ENCODE measurements around the gene TMEM61.

TMEM61 gene

DNA sequence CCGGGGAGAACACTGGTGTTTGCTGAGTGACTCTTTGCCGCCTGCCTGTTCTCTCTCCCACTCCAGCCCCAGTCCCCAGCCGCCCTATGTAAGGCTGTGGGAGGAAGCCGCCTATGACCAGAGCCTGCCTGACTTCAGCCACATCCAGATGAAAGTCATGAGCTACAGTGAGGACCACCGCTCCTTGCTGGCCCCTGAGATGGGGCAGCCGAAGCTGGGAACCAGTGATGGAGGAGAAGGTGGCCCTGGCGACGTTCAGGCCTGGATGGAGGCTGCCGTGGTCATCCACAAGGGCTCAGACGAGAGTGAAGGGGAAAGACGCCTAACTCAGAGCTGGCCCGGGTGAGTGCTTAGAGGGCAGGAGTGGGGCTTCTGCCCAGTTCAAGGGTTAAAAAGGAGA lies 26.5 kb downstream of the TMEM61 start:
- H3K4me3 ChIP-seq (ENCODE audit: control insufficient read depth, low read depth, low read length) = no peak overlapping the region
- no peak for DNase-seq (ENCODE audit: low read depth)
- TF ChIP-seq, protein P1, sequence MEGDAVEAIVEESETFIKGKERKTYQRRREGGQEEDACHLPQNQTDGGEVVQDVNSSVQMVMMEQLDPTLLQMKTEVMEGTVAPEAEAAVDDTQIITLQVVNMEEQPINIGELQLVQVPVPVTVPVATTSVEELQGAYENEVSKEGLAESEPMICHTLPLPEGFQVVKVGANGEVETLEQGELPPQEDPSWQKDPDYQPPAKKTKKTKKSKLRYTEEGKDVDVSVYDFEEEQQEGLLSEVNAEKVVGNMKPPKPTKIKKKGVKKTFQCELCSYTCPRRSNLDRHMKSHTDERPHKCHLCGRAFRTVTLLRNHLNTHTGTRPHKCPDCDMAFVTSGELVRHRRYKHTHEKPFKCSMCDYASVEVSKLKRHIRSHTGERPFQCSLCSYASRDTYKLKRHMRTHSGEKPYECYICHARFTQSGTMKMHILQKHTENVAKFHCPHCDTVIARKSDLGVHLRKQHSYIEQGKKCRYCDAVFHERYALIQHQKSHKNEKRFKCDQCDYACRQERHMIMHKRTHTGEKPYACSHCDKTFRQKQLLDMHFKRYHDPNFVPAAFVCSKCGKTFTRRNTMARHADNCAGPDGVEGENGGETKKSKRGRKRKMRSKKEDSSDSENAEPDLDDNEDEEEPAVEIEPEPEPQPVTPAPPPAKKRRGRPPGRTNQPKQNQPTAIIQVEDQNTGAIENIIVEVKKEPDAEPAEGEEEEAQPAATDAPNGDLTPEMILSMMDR (conservative IDR thresholded peaks at IDR 0.05; ENCODE audit: control insufficient read depth, insufficient read depth, low read depth, low read length) = no peak

DNA sequence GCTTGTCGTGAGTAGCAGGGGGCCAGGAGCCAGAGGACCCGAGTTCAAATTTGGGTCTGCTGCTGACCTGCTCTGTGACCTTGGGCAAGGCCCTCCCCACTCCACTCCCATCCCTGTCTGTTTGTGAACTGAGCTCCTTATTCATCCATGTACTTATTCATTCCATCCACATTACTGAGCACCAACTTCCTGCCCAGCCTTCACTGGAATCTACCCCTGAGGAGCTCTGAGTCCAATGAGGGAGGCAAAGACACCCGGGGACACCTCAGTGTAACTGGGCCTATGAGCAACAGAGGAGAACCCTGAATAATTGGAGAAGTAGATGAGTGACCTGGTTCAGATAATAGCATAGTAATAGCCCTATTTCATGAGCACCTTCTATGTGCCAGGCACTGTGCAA lies 27.2 kb downstream of the TMEM61 start:
- TF ChIP-seq, protein P1 (conservative IDR thresholded peaks at IDR 0.05; ENCODE audit: control insufficient read depth, insufficient read depth, low read depth, low read length) = no peak
- peak; percentile 52 for DNase-seq (ENCODE audit: low read depth)
- no peak overlapping the region for H3K4me3 ChIP-seq (ENCODE audit: control insufficient read depth, low read depth, low read length)

DNA sequence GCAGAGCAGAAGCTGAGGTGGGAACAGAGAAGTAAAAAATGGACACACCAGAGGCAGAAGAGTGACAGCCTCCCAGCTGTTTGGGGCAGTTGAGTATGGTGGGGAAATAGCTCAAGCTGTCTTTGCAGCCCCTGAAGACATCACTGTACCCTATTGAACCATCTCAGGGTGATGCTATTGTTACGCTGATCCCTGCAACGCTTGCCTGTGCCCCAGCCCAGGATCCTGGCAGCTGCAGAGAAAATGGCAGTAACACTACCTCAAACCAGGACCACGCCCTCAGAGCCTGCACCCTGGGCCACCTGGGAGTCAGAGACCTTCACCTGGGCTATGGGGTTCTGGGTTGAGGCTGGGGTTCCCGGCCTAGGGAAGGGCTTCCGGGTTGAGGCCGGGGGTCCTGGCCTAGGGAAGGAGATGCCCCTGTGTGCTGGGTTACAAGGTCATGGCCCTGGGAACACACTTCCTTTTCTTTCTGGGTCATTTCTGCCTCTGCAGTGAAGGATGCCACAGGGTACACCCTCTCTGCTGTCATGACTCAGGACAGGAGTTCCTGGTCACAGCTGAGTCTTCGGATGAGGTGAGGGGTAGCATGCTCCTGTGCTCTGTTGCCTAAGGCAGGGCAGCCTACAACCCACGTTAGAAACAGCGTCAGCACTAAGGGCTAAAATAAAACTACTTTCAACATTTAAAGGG lies 29.9 kb downstream of the TMEM61 start:
- no peak overlapping the region for H3K4me3 ChIP-seq (ENCODE audit: control insufficient read depth, low read depth, low read length)
- TF ChIP-seq, protein P1 (conservative IDR thresholded peaks at IDR 0.05; ENCODE audit: control insufficient read depth, insufficient read depth, low read depth, low read length) = no peak
- DNase-seq (ENCODE audit: low read depth) = no peak

DNA sequence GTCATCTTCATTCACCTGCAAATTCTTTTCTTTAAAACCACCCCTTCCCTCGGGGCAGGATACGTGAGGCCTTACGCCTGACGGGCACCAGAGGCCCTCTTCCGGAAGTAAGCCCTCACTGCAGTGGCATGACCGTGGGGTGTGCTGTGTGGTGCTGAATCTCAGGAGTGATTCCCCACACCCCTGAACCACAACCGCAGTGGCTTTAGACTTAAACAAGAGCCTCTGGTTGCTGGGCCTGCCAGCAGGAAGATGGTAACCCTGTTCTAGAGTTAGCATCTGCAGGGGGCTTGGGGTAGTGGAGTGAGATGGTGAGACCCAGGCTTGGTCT lies 30.4 kb downstream of the TMEM61 start:
- no peak for DNase-seq (ENCODE audit: low read depth)
- TF ChIP-seq, protein P1 (conservative IDR thresholded peaks at IDR 0.05; ENCODE audit: control insufficient read depth, insufficient read depth, low read depth, low read length) = no peak
- H3K4me3 ChIP-seq (ENCODE audit: control insufficient read depth, low read depth, low read length) = no peak overlapping the region

DNA sequence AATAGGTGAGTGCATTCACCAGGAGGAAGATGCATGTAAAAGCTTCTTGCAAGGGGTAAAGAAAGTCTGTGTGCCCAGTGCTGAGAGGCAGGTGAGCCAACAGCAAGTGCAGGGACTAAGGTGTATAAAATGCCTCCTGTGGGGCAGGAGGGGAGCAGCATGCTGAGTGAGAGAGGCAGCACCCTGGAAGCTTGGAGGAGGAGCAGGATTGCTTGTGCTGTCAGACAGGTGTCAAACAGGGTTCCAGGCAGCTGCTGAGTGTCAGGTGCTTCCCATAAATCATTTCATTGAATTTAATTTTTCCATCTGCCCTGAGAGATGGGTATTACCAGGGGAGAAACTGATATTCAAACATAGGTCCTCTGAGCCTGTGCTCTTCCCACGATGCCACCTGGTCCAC lies 32.2 kb downstream of the TMEM61 start:
- TF ChIP-seq, protein P1 (conservative IDR thresholded peaks at IDR 0.05; ENCODE audit: control insufficient read depth, insufficient read depth, low read depth, low read length) = no peak
- H3K4me3 ChIP-seq (ENCODE audit: control insufficient read depth, low read depth, low read length) = no peak overlapping the region
- no peak for DNase-seq (ENCODE audit: low read depth)

DNA sequence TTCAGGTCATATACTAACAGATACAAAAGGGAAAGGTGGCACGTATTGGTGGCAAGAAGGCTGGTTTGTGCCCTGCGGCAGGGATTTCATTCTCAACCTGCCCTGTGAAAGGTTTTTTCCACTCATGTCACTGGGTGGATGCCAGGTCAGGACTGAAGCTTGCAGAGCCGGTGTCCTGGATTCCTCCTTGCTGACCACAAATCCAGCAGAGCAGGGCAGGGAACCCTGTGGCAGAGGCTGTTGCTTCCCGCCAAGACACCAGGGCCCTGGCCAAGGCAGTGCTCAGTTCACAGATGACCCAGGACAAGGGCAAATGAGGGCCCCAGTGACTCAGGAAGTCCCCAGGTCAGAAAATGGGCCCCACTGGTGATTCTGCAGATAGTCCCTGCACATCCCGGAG lies 34.7 kb downstream of the TMEM61 start:
- TF ChIP-seq, protein P1 (conservative IDR thresholded peaks at IDR 0.05; ENCODE audit: control insufficient read depth, insufficient read depth, low read depth, low read length) = no peak
- DNase-seq (ENCODE audit: low read depth) = no peak
- no peak overlapping the region for H3K4me3 ChIP-seq (ENCODE audit: control insufficient read depth, low read depth, low read length)

Measured in fibroblast of mammary gland (primary cell).